GM21360 (cell line): ENCODE results near the gene NOS3.
"Not testable (repeated sequence)": the region's sequence is repeated elsewhere in the genome, so short reads cannot be mapped to it uniquely, and the experiment has no call there.

Experiments
- ATAC-seq: cut with Tn5 transposase; IDR thresholded peaks from one replicate; pipeline ENCODE4 v1.9.1; 2021; ENCODE audit warnings: mild to moderate bottlenecking, moderate library complexity; ENCODE audit not compliant: unreplicated experiment

The NOS3 gene

GRCh38 chr7:151013733-151014497, 23.1 kb downstream of the NOS3 start:
- ATAC-seq = peak; percentile 40

GRCh38 chr7:151014950-151015349, 24.1 kb downstream of the NOS3 start:
- no peak for ATAC-seq

- no peak for ATAC-seq
Measured at GRCh38 chr7:151015967-151016366, 25.1 kb downstream of the NOS3 start.

DNA sequence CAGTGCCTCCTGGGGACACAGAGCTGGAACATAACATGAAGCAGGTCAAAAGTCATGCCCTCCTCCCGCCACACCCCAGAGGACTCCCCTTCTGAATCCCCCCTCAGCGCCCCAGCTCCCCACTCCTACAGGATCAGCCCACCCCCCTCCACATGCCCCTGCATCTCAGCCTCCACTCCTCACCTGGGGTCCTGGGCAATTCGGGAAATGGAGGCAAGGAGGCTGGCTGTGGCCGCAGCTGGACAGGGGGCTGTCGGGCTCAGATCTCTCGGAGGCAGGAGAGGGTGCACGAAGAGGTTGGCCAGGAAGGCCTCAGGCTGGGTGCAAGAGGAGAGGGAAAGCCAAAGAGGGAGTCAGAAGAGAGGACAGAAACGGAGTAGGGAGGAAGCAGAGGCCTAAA, 25.7 kb downstream of the NOS3 start:
- ATAC-seq = no peak

DNA sequence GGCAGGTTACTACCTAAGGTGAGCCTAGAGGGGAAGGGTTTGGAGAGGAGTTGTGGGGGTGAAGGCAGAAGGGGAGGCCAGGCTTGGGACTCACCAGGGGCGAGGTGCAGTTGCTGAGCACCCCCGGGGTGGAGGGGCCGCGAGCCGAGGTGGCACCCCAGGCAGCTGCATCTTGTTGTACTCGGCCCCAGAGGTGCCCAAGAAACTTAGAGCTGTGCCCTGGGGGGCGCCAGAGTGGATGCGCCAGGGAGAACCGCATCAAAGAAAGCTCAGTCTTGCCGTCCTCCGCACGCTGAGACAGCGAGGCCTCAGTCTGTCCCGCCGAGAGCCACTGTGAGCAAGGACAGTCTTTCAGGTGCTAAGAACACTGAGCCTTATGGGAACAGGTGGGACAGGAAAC, 26.1 kb downstream of the NOS3 start:
- ATAC-seq = no peak

DNA sequence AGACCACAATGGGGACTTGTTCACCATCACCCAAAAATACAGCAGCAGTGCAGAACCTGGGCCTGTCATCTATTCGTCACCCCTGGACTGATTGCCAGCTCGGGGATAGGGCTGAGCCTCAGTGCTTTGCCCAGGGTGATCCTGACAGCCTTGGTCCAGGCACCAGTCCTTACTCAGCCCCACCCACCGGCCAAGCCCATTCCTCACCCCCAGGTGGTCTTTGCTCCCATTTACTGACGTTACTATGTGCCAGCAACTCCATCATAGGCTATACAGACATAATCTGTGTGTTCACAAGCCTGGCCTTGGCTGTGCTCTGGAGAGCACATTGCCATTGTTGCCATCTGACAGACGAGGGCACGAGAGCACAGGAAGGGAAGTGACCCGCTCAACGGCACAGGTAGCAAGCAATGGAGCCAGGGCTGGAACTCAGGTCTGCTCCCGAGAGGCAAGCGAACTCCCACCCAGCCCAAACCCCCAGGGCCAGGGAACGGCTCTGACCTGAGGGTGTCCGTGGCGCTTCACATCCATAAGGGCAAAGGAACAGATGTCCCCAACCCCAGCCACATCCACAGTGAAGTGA, 26.6 kb downstream of the NOS3 start:
- no peak for ATAC-seq

- peak; percentile 54 for ATAC-seq
Measured at GRCh38 chr7:151017953-151018420, 27.2 kb downstream of the NOS3 start.

DNA sequence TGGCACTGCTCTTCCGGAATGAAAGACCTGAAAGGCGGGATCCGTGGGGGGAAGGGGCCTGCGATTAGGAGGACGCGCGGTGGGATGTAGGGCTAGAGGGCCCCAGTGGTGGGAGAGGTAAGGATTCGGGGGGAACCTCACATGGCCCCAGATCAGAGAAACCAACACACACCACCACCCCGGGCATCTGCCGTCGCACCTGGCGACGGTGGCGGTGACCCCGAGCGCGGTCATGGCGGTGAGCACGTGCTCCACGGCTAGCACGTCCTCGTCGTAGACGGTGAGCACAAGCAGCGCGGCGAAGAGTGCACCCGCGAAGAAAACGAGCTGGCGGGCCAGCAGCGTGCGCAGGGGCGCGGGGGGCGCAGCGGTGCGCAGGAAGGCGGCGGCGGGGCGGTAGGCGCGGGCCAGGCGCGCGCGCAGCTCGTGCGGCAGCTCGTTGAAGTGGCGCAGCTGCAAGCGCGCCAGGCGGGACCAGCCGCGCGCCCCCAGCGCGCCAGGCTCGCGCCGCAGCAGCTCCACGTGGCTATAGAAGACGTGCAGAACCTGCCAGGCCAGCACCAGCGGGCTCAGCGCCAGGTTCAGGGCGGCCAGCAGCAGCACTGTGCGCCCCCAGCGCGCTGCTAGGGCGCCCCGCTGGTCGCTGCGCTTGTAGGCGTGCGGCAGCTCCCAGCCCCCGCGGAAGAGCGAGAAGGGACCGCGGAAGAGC, 27.8 kb downstream of the NOS3 start:
- ATAC-seq = no peak

GRCh38 chr7:151019130-151019447, 28.3 kb downstream of the NOS3 start:
- no peak for ATAC-seq

DNA sequence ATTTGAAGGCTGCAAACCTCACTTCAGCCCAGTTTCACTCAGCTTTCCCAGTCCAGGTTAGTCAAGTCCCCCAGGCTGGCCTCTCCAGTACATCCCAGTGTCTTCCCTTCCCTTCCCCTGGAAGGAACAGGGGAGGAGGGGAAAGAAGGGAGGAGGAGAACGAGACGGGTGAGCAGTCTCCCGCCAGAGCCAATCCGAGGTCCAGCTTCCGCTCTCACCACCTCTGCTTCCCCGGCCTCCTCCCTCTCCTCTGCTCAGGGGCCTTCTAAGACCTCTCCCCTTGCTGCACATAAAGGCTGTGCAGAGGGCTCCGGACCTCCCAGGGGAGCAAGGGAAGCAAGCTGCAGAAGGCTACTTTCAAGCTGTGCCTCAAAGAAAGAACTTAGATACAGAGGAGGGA, 29.4 kb downstream of the NOS3 start:
- ATAC-seq = no peak

DNA sequence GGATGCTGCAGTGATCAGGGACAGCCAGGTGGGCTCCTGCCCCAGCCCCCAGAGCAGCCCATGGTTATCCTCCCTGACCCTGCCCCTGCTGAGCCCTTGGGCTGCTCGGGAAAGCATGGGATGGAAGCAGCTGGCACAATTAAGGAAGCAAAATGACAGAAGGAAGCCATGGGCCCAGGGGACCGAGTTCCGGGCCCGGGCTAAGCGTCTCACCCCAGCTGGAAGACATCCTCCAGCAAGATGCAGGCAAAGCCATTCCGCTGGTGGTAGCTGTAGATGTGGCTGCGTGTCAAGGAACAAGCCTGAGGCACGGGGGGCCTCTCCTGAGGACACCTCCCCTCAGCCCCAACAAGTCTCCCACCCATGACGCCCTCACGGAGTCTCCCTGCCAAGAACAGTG, 32.4 kb downstream of the NOS3 start:
- ATAC-seq = no peak

DNA sequence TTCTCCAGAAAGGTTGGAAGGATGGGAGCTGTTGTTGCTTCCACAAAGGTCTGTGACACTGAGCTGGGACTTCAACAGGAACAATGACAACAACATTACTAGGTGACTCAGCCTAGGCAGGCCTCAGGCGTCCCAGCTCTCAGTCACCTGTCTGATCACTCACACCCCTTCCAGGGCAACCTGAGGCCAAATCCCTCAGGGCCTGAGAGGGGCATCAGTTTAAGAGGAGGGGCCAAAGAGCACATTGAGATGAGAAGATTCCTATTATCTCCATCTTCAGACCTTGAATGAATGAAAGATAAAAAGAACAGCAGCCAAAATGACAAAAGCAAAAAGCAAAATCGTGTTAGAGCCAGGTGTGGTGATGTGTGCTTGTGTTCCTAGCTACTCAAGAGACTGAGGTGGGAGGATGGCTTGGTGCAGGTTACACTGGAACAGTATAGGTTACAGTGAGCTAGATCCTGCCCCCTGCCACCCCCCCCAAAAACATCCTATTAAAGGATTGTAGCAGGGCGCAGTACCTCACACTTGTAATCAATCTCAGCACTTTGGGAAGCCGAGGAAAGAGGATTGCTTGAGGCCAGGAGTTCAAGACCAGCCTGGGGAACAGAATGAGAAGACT, 33.7 kb downstream of the NOS3 start, which contains the start of gene ATG9B:
Gene ATG9B (minus strand): TSS at position 60 of the 622 bp plus-strand sequence. CDS start 71 bp downstream, outside the sequence.
- ATAC-seq = no peak

- no peak for ATAC-seq
Measured at GRCh38 chr7:151025924-151026671, 35.3 kb downstream of the NOS3 start.

- not testable (repeated sequence) for ATAC-seq
Measured at GRCh38 chr7:151026771-151027727, 36.2 kb downstream of the NOS3 start.

GRCh38 chr7:151027728-151028130, 36.9 kb downstream of the NOS3 start:
- ATAC-seq = not testable (repeated sequence)

DNA sequence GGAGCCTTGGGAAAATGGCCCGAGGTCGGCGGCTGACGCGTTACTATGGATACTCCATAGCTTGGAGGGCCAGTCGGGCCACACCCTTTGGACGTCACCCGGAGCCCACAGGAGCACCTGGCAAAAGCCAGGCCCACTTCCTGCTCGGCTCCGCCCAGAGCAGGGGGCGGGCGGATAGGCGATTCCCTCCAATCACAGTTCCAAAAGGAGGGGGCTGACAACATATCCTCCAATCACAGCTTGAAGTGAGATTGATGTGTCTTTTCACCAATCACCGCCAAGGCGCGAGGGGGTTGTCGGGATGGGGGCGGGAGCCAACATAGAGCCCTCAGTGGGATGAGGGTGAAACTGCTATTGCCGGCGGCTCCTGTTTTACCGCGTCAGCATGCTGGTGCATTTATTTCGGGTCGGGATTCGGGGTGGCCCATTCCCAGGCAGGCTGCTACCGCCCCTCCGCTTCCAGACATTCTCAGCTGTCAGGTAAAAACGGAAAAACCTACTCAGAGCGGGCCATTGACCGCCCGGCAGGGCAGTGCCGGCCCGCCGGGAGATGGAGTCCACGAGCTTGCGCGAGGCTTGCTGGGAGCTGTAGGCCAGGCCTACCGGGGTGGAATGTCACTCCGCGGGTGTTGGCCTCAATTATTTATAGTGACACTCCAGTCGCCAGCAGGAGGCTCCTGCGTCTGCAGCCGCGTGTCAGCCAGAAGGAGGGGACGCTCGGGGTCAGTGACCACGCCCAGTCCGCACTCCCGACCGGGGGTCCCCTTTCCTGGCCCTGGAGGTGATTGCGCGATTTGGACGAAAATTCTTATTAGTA, 37.5 kb downstream of the NOS3 start, which contains the start of gene ABCB8:
Gene ABCB8 (plus strand): TSS at position 320 of the 817 bp plus-strand sequence. CDS start 66 bp downstream, at position 386.
- peak; percentile 95 for ATAC-seq

- no peak for ATAC-seq
Measured at GRCh38 chr7:151028948-151029501, 38.2 kb downstream of the NOS3 start.

DNA sequence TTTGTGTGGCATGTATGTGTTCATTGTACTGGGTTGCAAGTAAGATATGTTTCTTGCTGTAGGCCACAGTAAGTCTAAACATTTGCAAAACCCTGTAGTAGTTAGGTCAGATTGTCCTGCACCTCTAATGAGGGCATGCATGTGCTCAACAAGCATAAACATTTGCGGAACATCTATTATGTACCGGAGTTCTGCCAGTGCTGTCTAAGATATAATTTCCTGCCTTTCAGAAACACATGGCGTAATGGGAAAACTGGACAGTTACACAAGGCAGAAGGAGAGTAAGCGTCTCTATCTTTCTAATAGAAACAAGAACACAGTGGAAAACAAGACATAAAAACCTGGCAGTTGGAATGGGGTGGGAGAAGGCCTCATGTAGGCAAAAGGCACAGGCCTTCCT, 40.2 kb downstream of the NOS3 start:
- no peak for ATAC-seq
